SIG-M5 treated with dmso at 0.1 percent for 504 hours (cell line): ENCODE data around the gene GPC6.
A peak's percentile ranks its signal among the peaks of the same experiment; 100 is the strongest.
"Not testable (repeated sequence)": the region's sequence is repeated elsewhere in the genome, so short reads cannot be mapped to it uniquely, and the experiment has no call there.

Experiments used
- DNase-seq: peaks from one replicate; lab custom pipeline; 2025; ENCODE audit not compliant: unreplicated experiment; lab: John Stamatoyannopoulos, UW

GPC6 gene

DNA sequence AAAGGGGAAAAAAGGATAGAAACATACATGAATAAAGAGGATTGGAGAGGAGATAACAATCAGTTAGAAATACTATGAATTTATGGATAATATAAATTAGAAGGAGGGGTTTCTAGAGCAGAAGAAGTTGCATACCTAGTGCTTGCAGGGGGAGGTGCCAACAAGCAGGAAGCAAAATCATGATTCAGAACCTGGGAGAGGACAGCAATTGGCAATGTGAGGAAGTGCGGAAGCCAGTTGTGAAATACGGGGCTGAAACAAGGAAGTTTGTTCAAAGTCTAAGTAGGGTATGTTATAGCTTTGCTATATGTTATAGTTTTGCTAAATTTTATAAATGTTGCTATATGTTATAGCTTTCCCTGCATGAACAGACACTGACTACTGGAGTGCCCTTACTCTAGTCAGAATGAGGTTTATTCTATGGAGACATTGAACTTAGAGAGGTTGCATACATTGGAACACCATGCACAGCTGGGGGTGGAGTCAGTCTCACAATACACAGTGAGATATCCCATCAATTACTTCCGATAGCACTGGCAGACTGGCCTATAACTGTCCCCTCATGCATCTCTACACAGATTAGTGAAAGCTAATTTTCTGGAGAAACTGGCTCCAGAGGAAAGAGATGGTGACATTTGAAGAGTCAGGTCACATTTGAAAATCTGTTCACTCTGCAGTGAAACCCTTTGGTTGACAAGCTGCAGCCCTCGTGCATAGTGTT is 92.1 kb downstream of the GPC6 start:
- DNase-seq, result peak; percentile 54

DNA sequence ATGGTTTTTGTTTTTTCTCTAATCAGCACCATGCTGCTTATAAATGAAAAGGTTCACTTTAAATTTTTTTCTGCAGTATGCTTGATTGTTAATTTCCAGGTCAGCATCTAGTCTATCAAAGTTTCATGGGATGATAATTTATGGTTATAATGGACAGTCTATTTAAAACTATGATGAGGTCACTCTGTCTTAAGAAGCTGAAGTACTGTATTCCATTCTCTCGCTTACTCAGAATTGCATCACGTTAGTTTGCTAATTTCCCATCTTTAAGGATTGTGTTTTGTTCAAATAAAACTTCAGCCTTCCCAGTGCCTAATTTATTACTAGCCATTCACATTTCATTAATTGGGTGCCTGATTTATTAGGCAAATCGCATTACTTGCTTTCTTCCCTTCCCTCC is 94.3 kb downstream of the GPC6 start:
- no peak for DNase-seq

DNA sequence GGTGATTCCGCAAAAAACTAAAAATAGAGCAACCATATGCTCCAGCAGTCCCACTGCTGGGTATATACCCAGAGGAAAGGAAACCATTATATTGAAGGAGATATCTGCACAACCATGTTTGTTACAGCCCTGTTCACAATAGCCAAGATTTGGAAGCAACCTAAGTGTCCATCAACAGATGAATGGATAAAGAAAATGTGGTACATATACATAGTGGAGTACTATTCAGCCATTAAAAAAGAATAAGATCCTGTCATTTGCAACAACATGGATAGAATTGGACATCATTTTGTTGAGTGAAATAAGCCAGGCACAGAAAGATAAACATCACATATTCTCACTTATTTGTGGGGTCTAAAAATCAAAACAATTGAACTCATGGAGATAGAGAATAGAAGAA is 97.3 kb downstream of the GPC6 start:
- DNase-seq, result not testable (repeated sequence)

DNA sequence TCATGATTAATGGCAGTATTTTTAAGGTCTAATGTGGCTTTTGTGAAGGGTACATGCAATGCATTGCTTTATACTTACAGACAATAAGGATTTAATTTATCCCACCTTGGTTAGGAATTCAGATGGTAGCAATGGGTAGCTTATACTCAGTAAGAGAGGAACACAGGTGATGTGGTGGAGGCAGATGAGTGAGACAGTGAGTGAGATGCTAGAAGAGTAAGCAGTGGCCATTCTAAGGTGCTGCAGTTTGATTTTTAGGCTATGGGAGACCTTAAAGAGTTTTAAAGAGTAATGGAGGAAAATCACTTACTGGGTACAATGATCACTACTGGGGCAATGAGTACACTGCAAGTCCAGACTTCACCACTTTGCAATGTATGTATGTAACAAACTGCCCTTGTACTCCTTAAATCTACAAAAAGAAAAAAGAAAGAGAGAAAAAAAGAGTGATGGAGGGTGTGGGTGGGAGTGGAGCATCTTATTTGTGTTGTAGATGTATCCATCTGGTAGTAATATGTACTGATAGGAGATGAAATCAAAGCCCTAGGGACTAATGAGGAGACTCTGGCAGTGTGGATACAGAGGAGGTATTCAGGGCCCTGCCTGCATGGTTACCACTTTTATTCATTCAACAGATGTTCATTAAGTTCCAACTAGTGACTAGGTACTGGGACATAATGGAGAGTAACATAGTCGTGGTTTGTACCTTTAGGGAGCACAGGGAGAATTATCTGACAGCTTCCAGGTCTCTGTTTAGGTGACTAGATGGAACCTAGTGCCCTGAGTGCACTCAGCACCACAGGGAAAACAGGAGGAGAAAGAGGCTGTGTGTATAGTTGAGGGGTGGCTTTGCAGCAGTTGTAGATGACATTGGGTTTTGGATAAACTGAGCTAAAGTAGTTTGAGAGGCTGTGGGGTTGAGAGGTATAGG is 99.0 kb downstream of the GPC6 start:
- DNase-seq, result no peak

DNA sequence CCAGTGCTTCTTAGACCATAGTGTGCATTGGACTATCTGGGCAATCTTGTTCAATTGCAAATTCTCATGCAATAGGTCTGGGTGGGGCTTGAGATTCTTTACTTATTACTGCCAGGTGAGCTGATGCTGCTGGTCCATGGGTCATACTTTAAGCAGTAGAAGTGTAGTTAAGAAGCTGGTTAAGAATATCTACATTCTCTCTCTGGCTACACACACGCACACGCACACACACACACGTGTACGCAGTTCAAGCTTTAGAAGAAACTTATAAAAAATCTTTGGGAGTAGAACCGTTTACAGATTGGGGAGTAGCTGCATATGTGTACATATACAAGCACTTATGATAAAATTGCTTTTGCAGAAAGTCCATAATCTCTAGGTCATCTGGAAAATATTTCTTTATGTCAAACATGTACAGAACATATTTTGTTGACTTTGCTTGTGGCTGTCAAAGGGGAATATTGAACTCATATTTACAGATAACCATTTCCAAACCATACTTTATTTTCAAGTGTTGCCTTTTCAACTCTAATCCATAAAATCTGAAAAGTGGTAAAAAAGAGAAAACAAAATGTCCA is 99.7 kb downstream of the GPC6 start:
- DNase-seq, result no peak

DNA sequence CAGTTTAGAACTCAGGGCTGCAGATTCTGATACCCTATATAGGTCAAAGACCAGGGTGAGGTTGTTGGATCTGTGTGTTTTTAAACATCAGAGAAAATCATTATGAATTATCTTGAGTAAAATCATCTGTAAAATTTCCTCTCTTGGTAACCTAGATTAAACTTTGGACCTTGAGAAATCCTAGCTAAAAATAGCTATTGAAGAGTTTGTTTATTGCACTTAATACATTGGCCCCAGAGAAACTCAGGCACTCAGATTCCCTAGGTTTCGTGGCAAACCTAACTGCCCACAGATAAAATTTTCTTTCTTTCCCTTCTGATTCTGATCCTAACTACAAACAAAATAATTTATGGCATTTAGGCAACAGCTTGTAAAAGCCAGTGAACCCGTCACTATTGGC is 102.3 kb downstream of the GPC6 start:
- DNase-seq, result no peak

DNA sequence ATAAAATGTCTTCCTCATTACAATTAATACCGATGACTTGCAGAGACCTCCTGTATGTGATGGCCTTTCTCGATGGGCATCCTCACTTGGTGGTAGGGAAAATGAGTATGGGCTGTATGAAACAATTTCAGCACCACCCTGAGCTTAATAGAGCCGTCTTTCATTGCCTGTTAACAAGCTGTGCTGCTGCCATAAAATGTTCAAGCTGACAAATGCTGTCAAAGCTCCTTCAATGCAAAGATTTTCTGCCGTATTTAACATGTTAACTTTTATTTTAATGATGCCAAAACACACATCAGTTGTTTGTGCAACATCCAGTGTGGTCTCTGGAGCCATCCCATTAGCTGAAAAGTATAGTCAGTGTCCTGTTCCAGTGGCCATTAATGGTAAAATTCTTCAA is 110.1 kb downstream of the GPC6 start:
- no peak for DNase-seq

DNA sequence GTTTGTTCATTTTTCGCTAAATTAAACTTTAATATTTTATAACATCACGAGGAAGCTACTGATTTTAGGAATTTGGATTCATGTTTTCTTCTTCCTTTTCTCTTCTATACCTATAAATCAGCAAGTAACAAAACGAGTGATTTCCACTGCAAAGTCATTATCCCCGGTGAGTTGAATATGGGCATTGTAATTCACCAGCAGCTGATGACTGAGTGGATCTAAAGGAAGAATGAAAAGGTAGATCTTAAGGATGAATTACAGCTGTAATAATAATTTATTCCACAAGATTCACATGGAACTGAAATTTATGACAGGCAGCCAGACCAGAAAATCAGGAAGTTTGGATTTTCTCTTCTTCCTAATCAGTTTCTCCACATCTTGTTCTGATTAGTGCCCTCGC is 111.4 kb downstream of the GPC6 start:
- DNase-seq, result no peak

DNA sequence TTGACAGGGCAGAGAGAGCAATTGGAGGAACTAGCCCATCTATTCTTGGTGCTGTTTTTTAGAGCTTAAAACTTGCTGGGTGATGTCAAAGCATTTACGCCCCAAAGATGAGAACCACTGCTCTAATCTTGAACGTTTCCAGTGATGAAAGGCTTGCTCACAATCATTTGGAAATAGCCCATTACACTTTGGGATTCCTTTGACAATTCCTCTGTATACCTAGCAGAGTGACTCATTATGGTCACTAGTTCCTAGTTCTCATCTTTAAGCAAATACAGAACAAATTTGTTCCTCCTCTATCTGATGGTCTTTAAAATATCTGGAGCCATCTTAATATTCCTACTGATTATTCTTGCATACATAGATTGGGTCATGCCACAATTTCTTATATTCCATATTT is 112.3 kb downstream of the GPC6 start:
- no peak for DNase-seq

DNA sequence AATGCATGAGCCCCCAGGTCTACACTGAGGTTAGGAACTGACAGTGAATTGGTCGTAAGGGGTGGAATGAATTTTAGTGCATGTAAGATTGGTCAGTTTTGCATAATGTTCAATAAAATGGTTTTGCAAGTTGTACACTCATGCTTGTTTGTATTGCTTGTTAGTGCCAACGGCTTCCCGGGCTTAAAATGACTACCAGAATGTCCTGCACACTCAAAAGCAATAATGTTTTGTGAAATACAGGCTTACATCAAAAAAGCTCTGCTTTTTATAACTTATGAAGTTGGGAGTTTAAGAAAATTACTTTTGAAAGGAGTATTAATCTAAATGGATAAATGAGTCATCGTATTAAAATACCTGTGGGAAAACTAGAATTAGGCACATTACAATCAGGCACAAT is 112.9 kb downstream of the GPC6 start:
- no peak for DNase-seq

DNA sequence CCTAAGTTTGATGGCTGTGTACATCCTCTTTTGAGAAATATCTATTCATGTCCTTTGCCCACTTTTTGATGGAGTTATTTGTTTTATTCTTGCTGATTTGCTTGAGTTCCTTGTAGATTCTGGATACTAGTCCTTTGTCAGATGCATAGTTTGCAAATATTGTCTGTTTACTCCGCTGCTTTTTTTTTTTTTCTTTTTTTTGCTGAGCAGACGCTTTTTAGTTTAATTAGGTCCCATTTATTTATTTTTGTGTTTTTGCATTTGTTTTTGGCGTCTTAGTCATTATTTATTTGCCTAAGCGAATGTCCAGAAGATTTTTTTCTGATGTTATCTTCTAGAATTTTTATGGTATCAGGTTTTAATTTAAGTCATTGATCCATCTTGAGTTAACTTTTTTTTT is 114.9 kb downstream of the GPC6 start:
- no peak for DNase-seq

DNA sequence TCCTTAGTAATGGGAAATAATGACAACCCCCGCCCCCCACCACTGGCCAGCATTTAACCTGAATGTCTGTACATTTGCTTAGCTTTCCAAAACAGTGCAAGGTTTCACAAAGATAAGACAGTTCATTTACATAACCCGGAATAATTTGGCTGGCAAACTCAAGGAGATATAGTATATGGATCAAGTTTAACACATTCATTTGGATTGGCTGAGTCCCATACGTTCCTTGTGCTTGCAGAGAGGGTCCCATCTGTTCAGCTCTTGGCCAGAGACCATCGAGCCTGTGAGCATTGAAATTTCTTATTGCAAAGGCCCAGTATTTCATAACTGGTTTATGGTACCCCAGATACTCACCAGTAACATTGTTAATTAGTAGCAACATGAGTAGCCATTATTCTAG is 116.5 kb downstream of the GPC6 start:
- DNase-seq, result no peak

DNA sequence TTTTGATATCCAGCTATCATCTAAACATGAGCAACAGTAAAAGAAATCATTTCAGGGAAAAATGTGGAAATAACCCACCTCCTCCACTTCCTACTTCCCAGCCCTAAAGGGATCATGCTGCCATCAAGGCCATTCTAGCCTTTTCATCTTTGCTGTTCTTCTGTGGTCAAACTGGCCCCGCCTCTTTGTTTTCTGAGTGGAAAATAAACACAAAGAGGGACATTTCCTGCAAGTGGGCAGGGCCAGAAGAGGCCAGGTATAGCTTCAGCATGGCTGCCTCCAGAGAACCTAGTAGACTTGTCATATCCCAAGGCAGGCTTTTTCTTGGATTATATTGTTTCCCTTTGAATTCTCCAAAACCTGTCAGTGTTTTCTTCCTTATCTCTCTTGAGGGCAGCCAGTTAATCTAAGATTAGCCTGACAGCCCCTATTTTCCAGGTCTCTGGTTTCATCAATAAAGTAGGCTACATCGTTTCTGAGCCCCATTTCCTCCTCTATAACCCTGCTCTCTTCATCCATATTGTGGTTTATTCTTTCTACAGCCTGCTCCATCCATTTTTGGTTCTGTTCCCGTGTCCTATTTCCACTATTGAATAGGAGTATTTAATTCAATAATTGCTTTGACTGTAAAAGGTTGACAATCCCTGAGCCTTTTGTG is 117.6 kb downstream of the GPC6 start:
- no peak for DNase-seq

DNA sequence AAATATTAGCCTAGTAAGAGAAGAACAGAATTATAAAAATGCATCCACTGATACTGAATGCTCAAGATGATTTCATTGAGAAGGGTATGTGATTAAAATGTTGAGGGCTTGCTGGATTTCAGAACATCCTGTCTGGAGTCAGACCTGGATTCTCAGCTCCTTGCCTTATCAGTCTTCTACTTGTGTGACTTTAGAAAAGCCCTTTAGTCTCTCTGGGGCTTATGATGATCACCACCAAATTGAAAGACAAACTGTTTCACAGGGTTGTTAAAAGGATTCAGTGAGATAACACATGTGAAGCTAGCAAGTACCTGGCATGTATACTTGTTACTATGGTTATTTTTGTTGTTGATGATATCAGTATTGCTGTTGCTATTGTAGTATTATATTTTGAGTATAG is 118.4 kb downstream of the GPC6 start:
- no peak for DNase-seq

DNA sequence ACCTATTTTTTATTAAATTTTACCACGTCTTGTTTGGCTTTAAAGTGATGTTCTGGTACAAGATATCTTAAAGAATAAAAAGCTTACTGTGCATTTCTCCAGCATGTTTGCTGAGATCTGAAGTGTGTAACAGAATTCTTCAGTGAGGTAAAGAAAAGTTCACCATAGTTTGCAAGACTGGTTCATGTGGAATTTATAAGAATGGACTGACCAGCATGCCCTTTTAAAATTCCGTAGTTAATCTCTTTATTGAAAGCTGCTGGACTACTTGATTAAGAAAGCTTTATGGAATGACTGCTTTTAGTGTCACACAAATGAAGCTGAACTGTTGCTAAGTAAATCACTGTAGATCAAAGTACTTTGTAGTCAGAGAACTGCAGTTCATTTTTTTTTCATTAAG is 119.2 kb downstream of the GPC6 start:
- DNase-seq, result no peak

DNA sequence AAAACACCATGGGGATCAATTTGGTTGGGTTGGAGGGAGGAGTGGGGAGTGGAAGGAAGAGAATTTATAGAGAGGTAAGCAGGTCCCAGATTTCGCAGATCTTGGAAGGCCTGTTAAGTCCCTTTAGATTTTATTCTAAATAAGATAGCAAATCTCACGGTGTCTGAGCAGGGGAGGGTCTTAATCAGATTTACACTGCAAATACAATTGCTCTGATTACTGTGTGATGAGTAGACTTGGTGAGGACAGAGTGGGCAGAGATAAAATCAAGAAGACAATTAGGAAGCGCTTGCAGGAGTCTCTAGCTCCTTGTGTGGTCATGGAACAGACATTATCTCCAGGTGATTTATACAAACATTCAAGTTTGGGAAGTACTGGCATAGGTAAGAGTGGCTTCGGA is 126.0 kb downstream of the GPC6 start:
- no peak for DNase-seq

DNA sequence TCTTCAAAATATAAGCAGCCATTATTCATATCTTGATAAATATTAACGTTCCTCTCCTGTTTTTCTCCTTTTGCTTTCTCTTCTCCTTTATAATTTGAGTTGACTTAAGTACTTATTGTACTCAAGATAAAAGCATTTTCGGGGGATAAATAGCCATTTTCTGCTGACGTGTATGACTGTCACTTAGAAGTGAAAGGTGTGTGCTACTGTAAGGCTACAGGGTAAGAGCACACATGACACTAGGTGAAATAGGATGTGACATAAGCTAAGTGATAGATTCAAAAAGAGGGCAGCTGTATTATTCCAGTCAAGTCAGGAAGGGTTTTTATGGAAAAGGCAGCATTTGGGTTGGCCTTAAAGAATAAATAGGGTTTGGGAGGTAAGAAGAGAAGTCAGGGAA is 128.5 kb downstream of the GPC6 start:
- DNase-seq, result no peak

DNA sequence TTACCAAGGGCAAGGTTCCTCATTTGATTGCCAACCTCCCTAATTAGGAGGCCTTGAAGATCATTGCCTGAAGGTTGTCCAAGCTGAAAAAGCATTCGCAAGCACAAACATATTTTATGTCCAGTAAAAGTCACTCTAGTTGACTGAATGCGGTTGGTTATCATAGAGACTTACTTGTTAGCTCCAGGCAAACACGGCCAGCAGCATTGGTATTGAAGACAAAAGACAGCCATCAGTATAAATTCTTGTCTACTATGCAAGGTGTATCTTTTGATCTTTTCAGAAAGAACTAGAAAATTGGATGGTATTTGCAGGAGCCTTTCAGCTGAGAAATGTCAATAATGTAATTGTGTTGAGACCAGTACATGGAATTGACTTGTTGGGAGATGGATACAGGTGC is 129.9 kb downstream of the GPC6 start:
- no peak for DNase-seq

DNA sequence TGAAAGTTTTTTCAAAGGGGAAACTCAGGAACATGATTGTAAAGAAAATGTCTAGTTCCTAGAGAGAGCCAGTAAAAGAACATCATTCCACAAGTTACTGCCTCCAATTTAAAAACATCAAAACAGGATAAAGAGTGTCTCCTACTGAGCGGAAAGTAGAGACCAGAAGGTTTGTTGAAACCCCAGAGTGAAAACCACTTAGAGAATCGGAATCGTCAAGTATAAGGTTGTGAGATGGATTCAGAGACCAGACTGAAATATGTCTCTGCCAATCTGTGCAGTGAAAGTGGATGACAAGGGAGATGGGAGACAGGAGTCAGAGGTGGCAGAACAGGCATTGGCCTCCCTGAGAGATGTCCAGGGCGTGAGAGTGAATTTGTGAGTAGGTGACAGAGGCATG is 133.4 kb downstream of the GPC6 start:
- DNase-seq, result no peak

DNA sequence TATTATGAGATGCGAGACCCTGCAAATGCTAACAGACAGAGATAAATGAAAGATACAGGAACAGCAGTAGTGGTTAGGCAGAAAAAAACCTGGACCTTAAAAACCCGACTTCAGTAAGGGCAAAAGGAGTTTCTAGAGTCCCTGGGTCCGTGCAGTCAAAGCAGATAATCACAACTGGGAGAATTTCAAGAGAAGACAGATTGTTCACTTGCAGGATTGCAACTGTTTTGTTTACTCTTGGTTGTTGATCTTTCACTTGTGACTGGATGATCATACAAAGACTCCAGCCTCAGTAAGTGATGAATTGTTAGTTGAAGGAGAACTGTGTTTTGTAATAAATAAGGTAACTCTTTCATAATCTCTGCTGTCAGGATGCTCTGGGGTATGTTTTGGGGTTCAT is 135.1 kb downstream of the GPC6 start:
- DNase-seq, result no peak

DNA sequence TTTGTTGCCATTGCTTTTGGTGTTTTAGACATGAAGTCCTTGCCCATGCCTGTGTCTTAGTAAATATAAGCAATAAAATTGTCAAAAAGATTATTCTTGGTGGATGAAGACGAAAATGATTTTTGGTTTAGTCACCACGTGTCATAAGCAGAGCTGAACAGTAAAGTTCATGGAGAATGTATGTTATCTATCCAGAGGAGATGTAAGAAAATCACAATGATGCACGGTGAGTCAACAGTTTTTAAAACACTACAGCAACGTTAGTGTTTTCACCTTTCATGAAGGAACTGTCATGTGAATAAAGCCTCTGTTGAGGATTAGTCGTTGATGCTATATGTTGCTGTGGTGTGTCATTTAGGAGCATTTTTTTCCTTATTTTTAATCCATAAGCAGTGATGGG is 137.6 kb downstream of the GPC6 start:
- no peak for DNase-seq

DNA sequence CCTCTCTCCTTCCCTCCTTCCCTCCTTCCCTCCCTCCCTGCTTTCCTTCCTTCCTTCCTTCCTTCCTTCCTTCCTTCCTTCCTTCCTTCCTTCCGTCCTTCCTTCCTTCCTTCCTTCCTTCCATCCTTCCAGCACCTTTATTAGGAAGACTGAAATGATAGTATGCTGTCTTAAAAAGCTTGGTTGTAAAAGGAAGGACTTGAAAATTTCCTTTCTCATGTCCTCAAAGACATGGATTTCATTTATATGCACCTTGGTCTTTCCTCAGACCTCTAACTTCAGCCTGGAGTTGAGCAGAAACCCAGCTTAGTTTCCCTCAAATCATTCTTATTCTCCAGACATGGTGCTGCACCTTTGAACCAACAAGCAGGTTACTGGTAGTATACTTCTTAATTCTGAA is 141.7 kb downstream of the GPC6 start:
- DNase-seq, result no peak
